Measurements from ENCODE around the gene SNRPD2.

SNRPD2 gene

DNA sequence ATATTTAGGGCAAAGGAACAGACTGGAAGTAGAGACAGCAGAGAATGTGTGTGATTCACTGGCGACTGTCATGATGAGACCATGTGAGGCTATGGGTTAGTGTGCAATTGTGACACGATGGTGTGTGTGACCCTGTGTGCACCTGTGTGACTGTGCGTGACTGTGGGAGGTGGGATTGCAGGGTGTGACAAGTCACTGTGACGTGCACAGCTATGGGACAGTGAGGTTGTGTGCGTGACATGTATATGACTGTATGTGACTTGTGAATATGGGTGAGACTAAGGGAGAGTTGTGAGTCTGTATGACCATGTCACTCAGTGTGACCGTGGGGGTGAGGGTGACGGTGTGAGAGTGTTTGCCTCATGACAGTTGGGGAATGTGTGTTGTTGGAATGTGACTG, 27.2 kb downstream of the SNRPD2 start:
- TF ChIP-seq YY1 (IDR thresholded peaks at IDR 0.05; ENCODE audit: low read depth) (no peak), CREB1 (IDR thresholded peaks at IDR 0.05; ENCODE audit: low read depth) (no peak), TCF12 (IDR thresholded peaks at IDR 0.05; ENCODE audit: low read depth) (no peak), NFIC (IDR thresholded peaks at IDR 0.05) (no peak), ZBTB7A (IDR thresholded peaks at IDR 0.05; ENCODE audit: low read depth) (no peak), FOXM1 (IDR thresholded peaks at IDR 0.05; ENCODE audit: borderline replicate concordance, low read depth) (no peak), CEBPB (IDR thresholded peaks at IDR 0.05) (no peak)
- TF ChIP-seq, protein P1, sequence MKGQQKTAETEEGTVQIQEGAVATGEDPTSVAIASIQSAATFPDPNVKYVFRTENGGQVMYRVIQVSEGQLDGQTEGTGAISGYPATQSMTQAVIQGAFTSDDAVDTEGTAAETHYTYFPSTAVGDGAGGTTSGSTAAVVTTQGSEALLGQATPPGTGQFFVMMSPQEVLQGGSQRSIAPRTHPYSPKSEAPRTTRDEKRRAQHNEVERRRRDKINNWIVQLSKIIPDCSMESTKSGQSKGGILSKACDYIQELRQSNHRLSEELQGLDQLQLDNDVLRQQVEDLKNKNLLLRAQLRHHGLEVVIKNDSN (IDR thresholded peaks at IDR 0.05): no peak

DNA sequence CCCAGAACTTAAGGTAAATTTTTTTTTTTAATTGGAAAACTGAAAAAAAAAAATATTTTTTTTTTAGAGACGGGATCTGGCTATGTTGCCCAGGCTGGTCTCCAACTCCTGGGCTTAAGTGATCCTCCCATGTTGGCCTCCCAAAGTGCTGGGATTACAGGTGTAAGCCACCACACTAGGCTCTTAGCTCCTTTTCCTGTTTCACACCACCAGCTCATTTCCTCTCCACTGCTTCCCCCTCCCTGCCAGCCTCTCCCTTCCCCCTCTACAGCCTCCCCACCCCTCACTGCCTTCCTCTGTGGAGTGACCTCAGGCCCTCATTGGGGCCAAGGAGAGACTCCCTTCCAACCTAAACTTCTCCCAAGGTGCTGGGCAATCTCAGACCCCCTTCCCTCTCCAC, 28.0 kb downstream of the SNRPD2 start:
- TF ChIP-seq, protein P2, sequence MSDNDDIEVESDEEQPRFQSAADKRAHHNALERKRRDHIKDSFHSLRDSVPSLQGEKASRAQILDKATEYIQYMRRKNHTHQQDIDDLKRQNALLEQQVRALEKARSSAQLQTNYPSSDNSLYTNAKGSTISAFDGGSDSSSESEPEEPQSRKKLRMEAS (IDR thresholded peaks at IDR 0.05): no peak
- TF ChIP-seq TEAD4 (IDR thresholded peaks at IDR 0.05) (no peak), CEBPB (IDR thresholded peaks at IDR 0.05) (no peak), EP300 (IDR thresholded peaks at IDR 0.05; ENCODE audit: borderline replicate concordance) (no peak), CREB1 (IDR thresholded peaks at IDR 0.05; ENCODE audit: low read depth) (no peak), TCF12 (IDR thresholded peaks at IDR 0.05; ENCODE audit: low read depth) (no peak), EGR1 (IDR thresholded peaks at IDR 0.05) (no peak), RAD21 (IDR thresholded peaks at IDR 0.05; ENCODE audit: low read depth) (no peak), FOXM1 (IDR thresholded peaks at IDR 0.05; ENCODE audit: borderline replicate concordance, low read depth) (no peak), NFIC (IDR thresholded peaks at IDR 0.05) (no peak), ZBTB7A (IDR thresholded peaks at IDR 0.05; ENCODE audit: low read depth) (no peak), TAF1 (IDR thresholded peaks at IDR 0.05; ENCODE audit: low read depth) (no peak), YY1 (IDR thresholded peaks at IDR 0.05; ENCODE audit: low read depth) (no peak)
- TF ChIP-seq, protein P3, sequence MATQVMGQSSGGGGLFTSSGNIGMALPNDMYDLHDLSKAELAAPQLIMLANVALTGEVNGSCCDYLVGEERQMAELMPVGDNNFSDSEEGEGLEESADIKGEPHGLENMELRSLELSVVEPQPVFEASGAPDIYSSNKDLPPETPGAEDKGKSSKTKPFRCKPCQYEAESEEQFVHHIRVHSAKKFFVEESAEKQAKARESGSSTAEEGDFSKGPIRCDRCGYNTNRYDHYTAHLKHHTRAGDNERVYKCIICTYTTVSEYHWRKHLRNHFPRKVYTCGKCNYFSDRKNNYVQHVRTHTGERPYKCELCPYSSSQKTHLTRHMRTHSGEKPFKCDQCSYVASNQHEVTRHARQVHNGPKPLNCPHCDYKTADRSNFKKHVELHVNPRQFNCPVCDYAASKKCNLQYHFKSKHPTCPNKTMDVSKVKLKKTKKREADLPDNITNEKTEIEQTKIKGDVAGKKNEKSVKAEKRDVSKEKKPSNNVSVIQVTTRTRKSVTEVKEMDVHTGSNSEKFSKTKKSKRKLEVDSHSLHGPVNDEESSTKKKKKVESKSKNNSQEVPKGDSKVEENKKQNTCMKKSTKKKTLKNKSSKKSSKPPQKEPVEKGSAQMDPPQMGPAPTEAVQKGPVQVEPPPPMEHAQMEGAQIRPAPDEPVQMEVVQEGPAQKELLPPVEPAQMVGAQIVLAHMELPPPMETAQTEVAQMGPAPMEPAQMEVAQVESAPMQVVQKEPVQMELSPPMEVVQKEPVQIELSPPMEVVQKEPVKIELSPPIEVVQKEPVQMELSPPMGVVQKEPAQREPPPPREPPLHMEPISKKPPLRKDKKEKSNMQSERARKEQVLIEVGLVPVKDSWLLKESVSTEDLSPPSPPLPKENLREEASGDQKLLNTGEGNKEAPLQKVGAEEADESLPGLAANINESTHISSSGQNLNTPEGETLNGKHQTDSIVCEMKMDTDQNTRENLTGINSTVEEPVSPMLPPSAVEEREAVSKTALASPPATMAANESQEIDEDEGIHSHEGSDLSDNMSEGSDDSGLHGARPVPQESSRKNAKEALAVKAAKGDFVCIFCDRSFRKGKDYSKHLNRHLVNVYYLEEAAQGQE (IDR thresholded peaks at IDR 0.05; ENCODE audit: low read depth): no peak
- TF ChIP-seq, protein P1 (IDR thresholded peaks at IDR 0.05): no peak

DNA sequence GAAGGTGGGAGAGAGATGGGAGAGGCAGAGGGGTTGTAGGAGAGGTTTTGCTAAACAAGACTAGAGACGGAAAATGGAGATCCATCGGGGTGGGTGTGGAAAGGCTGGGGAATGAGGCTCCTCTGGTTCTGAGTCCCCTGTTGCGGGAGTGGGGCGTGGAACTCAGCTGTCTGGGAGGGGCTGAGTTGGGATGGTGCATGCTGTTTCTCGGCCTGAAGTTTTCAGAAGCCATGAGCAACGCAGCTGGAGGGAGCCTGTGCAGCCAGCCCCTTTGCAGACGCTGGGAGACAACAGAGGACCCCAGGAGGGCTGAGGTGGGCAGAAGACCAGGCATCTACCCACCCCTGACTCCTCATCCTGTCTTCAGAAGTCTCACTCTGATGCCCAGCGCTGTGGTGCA, 31.1 kb downstream of the SNRPD2 start:
- TF ChIP-seq RAD21 (IDR thresholded peaks at IDR 0.05; ENCODE audit: low read depth) (no peak), CEBPB (IDR thresholded peaks at IDR 0.05) (no peak), YY1 (IDR thresholded peaks at IDR 0.05; ENCODE audit: low read depth) (no peak), FOXM1 (IDR thresholded peaks at IDR 0.05; ENCODE audit: borderline replicate concordance, low read depth) (no peak), EP300 (IDR thresholded peaks at IDR 0.05; ENCODE audit: borderline replicate concordance) (no peak), TCF12 (IDR thresholded peaks at IDR 0.05; ENCODE audit: low read depth) (no peak), NFIC (IDR thresholded peaks at IDR 0.05) (no peak), EGR1 (IDR thresholded peaks at IDR 0.05) (no peak), TEAD4 (IDR thresholded peaks at IDR 0.05) (no peak), TAF1 (IDR thresholded peaks at IDR 0.05; ENCODE audit: low read depth) (no peak), CREB1 (IDR thresholded peaks at IDR 0.05; ENCODE audit: low read depth) (no peak), ZBTB7A (IDR thresholded peaks at IDR 0.05; ENCODE audit: low read depth) (no peak)
- TF ChIP-seq, protein P2 (IDR thresholded peaks at IDR 0.05): no peak
- TF ChIP-seq, protein P3 (IDR thresholded peaks at IDR 0.05; ENCODE audit: low read depth): no peak
- TF ChIP-seq, protein P1 (IDR thresholded peaks at IDR 0.05): no peak

DNA sequence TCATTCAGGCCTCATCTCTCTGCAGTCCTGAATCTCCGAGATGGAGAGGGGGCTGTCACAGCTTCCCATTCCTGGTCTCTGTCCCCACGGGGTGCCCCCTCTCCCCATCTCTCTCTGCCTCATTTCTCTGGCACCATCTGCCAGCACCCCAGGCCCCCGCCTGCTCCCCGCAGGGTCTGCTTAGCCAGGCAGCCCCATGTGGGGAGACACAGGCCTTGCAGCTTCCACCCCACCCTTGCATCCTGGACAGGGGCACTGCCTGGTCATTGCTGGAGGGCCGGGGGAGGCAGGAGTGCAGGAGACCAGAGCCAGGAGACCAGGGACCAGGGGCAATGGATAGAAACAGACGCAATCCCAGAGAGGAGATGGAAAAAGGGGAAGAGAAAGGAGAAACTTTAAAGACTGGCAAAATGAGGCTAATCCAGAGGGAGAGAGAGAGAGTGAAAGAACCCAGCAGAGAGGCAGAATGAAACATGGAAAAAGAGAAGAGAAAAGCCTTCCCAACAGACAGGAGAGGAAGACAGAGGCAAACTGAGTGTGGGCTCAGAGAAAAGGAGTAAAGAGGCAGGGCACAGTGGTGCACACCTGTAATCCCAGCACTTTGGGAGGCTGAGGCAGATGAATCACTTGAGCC, 32.5 kb downstream of the SNRPD2 start:
- no peak for TF ChIP-seq ZBTB7A (IDR thresholded peaks at IDR 0.05; ENCODE audit: low read depth)
- TF ChIP-seq NFIC (IDR thresholded peaks at IDR 0.05): no peak
- TF ChIP-seq, protein P3 (IDR thresholded peaks at IDR 0.05; ENCODE audit: low read depth): no peak
- no peak for TF ChIP-seq EP300 (IDR thresholded peaks at IDR 0.05; ENCODE audit: borderline replicate concordance)
- TF ChIP-seq RAD21 (IDR thresholded peaks at IDR 0.05; ENCODE audit: low read depth): no peak
- TF ChIP-seq TEAD4 (IDR thresholded peaks at IDR 0.05): no peak
- TF ChIP-seq YY1 (IDR thresholded peaks at IDR 0.05; ENCODE audit: low read depth): no peak
- TF ChIP-seq TAF1 (IDR thresholded peaks at IDR 0.05; ENCODE audit: low read depth): no peak
- TF ChIP-seq, protein P2 (IDR thresholded peaks at IDR 0.05): no peak
- no peak for TF ChIP-seq EGR1 (IDR thresholded peaks at IDR 0.05)
- TF ChIP-seq TCF12 (IDR thresholded peaks at IDR 0.05; ENCODE audit: low read depth): no peak

All from Ishikawa (cell line).